GM10266 (cell line): Measurements from ENCODE around the gene PRR19.

ENCODE experiments used
- DNase-seq: peaks from one replicate; pipeline ENCODE4 v3.0.0; 2012; ENCODE audit errors: extremely low spot score
- TF ChIP-seq, protein P1 (sequence below): IDR thresholded peaks from 2 replicates; pipeline ENCODE4 v1.5.1; 2012; ENCODE audit warnings: mild to moderate bottlenecking, low read depth; ENCODE audit not compliant: control insufficient read depth, insufficient read depth; ENCODE audit errors: missing control alignments

The PRR19 gene

GRCh38 chr19:42282819-42283187 is 19.1 kb upstream of the PRR19 start:
- no peak for DNase-seq
- TF ChIP-seq, protein P1, sequence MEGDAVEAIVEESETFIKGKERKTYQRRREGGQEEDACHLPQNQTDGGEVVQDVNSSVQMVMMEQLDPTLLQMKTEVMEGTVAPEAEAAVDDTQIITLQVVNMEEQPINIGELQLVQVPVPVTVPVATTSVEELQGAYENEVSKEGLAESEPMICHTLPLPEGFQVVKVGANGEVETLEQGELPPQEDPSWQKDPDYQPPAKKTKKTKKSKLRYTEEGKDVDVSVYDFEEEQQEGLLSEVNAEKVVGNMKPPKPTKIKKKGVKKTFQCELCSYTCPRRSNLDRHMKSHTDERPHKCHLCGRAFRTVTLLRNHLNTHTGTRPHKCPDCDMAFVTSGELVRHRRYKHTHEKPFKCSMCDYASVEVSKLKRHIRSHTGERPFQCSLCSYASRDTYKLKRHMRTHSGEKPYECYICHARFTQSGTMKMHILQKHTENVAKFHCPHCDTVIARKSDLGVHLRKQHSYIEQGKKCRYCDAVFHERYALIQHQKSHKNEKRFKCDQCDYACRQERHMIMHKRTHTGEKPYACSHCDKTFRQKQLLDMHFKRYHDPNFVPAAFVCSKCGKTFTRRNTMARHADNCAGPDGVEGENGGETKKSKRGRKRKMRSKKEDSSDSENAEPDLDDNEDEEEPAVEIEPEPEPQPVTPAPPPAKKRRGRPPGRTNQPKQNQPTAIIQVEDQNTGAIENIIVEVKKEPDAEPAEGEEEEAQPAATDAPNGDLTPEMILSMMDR = no peak

GRCh38 chr19:42283188-42284065 is 18.5 kb upstream of the PRR19 start:
- TF ChIP-seq, protein P1 = no peak
- peak; percentile 99 for DNase-seq

DNA sequence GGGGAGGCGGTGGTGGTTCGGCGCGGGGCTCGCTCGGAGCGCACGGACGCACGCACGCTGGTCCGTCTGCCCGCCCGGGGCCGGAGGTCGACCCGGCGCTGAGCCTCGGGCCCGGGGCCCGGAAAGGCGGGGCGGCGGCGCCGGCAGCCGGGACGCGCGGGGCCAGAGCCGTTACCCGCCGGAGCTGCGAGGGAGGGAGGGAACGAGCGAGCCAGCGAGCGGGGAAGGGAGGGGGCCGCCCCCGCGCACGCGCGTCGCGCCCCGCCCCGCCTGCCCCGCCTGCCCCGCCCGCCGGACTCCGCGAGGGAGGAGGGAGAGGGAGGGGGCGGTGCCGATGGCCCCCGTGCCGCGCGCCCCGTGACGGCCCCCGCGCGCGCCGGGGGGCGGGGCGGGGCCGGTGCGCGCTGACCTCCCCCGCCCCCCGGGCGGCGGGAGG is 17.8 kb upstream of the PRR19 start:
- DNase-seq = peak; percentile 97
- TF ChIP-seq, protein P1 = no peak

DNA sequence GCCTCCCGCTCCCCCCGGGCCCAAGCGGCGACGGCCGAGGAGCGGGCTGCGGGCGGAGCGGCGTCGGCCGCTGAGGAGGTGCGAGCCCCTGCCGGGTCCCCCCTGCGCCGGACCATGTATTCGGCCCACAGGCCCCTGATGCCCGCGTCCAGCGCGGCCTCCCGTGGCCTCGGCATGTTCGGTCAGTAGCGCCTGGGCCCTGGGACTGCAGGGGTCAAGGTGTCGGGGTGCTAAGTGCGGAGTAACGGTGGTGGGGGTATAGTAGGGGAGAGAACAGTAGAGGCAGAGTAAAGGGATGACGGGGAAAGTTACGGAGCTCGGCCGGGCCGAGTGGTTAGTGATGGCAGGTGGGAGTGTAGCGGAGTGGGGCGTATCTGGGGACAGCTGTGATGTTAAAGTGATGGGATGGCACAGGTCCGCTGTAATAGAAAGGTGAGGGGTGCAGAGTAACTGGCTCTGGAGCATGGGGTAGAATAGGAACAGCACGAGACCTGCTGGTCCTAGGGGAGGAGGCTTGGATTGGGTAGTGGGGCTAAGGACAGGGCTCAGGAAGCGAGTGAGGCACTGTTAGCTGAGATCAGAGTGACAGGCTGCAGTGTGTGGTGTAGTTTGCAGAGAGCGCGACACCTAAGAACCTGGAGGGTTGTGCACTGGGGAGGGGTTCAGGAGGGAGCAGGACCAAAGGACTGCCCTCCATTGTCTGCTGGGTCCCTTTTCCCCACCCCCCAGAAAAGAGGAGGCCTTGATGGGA is 17.2 kb upstream of the PRR19 start:
- TF ChIP-seq, protein P1 = no peak
- no peak for DNase-seq

- no peak for DNase-seq
- TF ChIP-seq, protein P1 = no peak
Measured at GRCh38 chr19:42285541-42285941, 16.4 kb upstream of the PRR19 start.

DNA sequence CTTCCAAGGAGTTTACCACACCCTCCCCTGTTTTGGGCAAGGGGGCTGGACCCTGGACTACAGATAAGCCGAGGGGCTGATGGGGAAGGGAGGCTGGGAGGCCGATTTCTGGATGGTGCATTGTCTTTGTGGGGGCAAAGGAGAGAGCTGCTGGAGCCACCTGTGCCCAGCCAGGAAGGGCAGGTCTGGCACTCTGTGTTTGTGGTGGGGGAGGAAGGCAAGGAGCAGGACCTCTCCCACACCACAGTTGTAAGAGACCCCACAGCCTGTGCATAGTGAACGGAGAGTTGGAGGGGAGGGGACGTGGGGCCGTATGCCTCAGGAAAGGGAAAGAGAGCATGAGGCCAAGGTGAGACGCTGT is 16.0 kb upstream of the PRR19 start:
- TF ChIP-seq, protein P1 = no peak
- no peak for DNase-seq
